ENCODE results near the gene CGAS. TPM values are rescaled to one million over a fixed set of nuclear protein-coding genes. Genes with fewer than 3 reads are reported as not detected.

Gene CGAS
- total and polyA plus RNA-seq, 2 experiments from 2014 or later, result 8.3 to 12.7 TPM

DNA sequence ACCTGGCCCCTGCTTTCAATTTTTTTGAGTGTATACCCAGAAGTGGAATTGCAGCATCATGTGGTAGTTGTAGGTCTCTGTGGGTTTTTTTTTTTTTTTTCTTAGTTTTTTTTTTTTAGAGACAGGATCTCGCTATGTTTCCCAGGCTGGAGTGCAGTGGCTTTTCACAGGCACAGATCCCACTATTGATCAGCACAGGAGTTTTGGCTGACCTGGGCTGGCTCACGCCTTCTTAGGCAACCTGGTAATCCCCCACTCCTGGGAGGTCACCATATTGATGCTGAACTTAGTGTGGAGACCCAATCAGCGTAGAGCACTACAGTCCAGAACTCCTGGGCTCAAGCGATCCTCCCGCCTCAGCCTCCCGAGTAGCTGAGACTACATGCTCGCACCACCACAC, 35.4 kb upstream of the CGAS start:
- no peaks in the 10 kb centered on the region for H3K27me3 ChIP-seq (ENCODE audit: insufficient read depth)
- DNase-seq (ENCODE audit: low spot score) (no peak), ATAC-seq (no peak)
- H3K36me3 ChIP-seq (ENCODE audit: insufficient read depth), result peaks cover 36% of the 10 kb centered on the region
- no peak overlapping the region for H3K4me3 Mint-ChIP-seq
- H4K20me1 ChIP-seq (replicated peaks; ENCODE audit: insufficient read depth), result peaks cover 4% of the 10 kb centered on the region; the same call in 1 of the 2 replicates
- no peak overlapping the region for H3K27ac Mint-ChIP-seq
- H3K27me3 Mint-ChIP-seq (ENCODE audit: insufficient read depth, low read depth, poor library complexity), result no peaks in the 10 kb centered on the region
- H3K27ac ChIP-seq (ENCODE audit: low read depth), result no peak overlapping the region
- no peaks in the 10 kb centered on the region for H3F3A ChIP-seq (replicated peaks; ENCODE audit: low read depth)
- no peaks in the 10 kb centered on the region for H3K79me2 ChIP-seq (replicated peaks; ENCODE audit: insufficient read depth)
- H3K9me3 Mint-ChIP-seq, result no peaks in the 10 kb centered on the region; the same call in 2 of the 3 replicates
- H3K4me1 ChIP-seq (ENCODE audit: insufficient read depth), result no peaks in the 10 kb centered on the region
- no peaks in the 10 kb centered on the region for H3K4me1 Mint-ChIP-seq
- H3K9me2 ChIP-seq (ENCODE audit: insufficient read depth), result no peaks in the 10 kb centered on the region
- TF ChIP-seq, protein P1, sequence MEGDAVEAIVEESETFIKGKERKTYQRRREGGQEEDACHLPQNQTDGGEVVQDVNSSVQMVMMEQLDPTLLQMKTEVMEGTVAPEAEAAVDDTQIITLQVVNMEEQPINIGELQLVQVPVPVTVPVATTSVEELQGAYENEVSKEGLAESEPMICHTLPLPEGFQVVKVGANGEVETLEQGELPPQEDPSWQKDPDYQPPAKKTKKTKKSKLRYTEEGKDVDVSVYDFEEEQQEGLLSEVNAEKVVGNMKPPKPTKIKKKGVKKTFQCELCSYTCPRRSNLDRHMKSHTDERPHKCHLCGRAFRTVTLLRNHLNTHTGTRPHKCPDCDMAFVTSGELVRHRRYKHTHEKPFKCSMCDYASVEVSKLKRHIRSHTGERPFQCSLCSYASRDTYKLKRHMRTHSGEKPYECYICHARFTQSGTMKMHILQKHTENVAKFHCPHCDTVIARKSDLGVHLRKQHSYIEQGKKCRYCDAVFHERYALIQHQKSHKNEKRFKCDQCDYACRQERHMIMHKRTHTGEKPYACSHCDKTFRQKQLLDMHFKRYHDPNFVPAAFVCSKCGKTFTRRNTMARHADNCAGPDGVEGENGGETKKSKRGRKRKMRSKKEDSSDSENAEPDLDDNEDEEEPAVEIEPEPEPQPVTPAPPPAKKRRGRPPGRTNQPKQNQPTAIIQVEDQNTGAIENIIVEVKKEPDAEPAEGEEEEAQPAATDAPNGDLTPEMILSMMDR (conservative IDR thresholded peaks at IDR 0.05; ENCODE audit: low read depth in 2 of 2), result no peak
- TF ChIP-seq CREB1 (CRISPR knock-in tag; IDR thresholded peaks at IDR 0.05; ENCODE audit: low read depth) (no peak), EZH2phosphoT487 (IDR thresholded peaks at IDR 0.05; ENCODE audit: unreplicated experiment) (no peak), ZNF114 (CRISPR knock-in tag; IDR thresholded peaks at IDR 0.05) (no peak), ZNF331 (CRISPR knock-in tag; IDR thresholded peaks at IDR 0.05; ENCODE audit: low read depth) (no peak), POLR2AphosphoS5 (IDR thresholded peaks at IDR 0.05; ENCODE audit: low read depth) (no peak), STAT1 (IDR thresholded peaks at IDR 0.05; ENCODE audit: unreplicated experiment) (no peak), JUNB (IDR thresholded peaks at IDR 0.05; ENCODE audit: unreplicated experiment) (no peak), EZH2 (IDR thresholded peaks at IDR 0.05; ENCODE audit: low read depth, unreplicated experiment) (no peak), NANOG (IDR thresholded peaks at IDR 0.05; ENCODE audit: borderline replicate concordance) (no peak)
- TF ChIP-seq, protein P2, sequence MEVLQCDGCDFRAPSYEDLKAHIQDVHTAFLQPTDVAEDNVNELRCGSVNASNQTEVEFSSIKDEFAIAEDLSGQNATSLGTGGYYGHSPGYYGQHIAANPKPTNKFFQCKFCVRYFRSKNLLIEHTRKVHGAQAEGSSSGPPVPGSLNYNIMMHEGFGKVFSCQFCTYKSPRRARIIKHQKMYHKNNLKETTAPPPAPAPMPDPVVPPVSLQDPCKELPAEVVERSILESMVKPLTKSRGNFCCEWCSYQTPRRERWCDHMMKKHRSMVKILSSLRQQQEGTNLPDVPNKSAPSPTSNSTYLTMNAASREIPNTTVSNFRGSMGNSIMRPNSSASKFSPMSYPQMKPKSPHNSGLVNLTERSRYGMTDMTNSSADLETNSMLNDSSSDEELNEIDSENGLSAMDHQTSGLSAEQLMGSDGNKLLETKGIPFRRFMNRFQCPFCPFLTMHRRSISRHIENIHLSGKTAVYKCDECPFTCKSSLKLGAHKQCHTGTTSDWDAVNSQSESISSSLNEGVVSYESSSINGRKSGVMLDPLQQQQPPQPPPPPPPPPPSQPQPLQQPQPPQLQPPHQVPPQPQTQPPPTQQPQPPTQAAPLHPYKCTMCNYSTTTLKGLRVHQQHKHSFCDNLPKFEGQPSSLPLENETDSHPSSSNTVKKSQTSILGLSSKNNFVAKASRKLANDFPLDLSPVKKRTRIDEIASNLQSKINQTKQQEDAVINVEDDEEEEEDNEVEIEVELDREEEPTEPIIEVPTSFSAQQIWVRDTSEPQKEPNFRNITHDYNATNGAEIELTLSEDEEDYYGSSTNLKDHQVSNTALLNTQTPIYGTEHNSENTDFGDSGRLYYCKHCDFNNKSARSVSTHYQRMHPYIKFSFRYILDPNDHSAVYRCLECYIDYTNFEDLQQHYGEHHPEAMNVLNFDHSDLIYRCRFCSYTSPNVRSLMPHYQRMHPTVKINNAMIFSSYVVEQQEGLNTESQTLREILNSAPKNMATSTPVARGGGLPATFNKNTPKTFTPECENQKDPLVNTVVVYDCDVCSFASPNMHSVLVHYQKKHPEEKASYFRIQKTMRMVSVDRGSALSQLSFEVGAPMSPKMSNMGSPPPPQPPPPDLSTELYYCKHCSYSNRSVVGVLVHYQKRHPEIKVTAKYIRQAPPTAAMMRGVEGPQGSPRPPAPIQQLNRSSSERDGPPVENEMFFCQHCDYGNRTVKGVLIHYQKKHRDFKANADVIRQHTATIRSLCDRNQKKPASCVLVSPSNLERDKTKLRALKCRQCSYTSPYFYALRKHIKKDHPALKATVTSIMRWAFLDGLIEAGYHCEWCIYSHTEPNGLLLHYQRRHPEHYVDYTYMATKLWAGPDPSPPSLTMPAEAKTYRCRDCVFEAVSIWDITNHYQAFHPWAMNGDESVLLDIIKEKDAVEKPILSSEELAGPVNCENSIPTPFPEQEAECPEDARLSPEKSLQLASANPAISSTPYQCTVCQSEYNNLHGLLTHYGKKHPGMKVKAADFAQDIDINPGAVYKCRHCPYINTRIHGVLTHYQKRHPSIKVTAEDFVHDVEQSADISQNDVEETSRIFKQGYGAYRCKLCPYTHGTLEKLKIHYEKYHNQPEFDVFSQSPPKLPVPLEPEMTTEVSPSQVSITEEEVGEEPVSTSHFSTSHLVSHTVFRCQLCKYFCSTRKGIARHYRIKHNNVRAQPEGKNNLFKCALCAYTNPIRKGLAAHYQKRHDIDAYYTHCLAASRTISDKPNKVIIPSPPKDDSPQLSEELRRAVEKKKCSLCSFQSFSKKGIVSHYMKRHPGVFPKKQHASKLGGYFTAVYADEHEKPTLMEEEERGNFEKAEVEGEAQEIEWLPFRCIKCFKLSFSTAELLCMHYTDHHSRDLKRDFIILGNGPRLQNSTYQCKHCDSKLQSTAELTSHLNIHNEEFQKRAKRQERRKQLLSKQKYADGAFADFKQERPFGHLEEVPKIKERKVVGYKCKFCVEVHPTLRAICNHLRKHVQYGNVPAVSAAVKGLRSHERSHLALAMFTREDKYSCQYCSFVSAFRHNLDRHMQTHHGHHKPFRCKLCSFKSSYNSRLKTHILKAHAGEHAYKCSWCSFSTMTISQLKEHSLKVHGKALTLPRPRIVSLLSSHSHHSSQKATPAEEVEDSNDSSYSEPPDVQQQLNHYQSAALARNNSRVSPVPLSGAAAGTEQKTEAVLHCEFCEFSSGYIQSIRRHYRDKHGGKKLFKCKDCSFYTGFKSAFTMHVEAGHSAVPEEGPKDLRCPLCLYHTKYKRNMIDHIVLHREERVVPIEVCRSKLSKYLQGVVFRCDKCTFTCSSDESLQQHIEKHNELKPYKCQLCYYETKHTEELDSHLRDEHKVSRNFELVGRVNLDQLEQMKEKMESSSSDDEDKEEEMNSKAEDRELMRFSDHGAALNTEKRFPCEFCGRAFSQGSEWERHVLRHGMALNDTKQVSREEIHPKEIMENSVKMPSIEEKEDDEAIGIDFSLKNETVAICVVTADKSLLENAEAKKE (CRISPR knock-in tag; IDR thresholded peaks at IDR 0.05), result no peak
- TF ChIP-seq, protein P3, sequence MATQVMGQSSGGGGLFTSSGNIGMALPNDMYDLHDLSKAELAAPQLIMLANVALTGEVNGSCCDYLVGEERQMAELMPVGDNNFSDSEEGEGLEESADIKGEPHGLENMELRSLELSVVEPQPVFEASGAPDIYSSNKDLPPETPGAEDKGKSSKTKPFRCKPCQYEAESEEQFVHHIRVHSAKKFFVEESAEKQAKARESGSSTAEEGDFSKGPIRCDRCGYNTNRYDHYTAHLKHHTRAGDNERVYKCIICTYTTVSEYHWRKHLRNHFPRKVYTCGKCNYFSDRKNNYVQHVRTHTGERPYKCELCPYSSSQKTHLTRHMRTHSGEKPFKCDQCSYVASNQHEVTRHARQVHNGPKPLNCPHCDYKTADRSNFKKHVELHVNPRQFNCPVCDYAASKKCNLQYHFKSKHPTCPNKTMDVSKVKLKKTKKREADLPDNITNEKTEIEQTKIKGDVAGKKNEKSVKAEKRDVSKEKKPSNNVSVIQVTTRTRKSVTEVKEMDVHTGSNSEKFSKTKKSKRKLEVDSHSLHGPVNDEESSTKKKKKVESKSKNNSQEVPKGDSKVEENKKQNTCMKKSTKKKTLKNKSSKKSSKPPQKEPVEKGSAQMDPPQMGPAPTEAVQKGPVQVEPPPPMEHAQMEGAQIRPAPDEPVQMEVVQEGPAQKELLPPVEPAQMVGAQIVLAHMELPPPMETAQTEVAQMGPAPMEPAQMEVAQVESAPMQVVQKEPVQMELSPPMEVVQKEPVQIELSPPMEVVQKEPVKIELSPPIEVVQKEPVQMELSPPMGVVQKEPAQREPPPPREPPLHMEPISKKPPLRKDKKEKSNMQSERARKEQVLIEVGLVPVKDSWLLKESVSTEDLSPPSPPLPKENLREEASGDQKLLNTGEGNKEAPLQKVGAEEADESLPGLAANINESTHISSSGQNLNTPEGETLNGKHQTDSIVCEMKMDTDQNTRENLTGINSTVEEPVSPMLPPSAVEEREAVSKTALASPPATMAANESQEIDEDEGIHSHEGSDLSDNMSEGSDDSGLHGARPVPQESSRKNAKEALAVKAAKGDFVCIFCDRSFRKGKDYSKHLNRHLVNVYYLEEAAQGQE (IDR thresholded peaks at IDR 0.05; ENCODE audit: unreplicated experiment), result no peak
- TF ChIP-seq, protein P4, sequence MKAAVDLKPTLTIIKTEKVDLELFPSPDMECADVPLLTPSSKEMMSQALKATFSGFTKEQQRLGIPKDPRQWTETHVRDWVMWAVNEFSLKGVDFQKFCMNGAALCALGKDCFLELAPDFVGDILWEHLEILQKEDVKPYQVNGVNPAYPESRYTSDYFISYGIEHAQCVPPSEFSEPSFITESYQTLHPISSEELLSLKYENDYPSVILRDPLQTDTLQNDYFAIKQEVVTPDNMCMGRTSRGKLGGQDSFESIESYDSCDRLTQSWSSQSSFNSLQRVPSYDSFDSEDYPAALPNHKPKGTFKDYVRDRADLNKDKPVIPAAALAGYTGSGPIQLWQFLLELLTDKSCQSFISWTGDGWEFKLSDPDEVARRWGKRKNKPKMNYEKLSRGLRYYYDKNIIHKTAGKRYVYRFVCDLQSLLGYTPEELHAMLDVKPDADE (IDR thresholded peaks at IDR 0.05), result no peak
- H3K36me3 Mint-ChIP-seq (ENCODE audit: low read depth), result peaks cover 80% of the 10 kb centered on the region
- no peak overlapping the region for H3K4me3 ChIP-seq
- H2AFZ ChIP-seq, result no peak overlapping the region
- no peak overlapping the region for H3K4me2 ChIP-seq

All from GM23338 (cell line).